ENCODE measurements around the gene PAFAH2. TPM values are rescaled to one million over a fixed set of nuclear protein-coding genes. Genes with fewer than 3 reads are reported as not detected.

PAFAH2 gene
- total and polyA plus RNA-seq, 2 of the 13 experiments (the other 11 are each of a cell fraction or from before 2014, with no cell fraction given), result 6.9 to 9.4 TPM

DNA sequence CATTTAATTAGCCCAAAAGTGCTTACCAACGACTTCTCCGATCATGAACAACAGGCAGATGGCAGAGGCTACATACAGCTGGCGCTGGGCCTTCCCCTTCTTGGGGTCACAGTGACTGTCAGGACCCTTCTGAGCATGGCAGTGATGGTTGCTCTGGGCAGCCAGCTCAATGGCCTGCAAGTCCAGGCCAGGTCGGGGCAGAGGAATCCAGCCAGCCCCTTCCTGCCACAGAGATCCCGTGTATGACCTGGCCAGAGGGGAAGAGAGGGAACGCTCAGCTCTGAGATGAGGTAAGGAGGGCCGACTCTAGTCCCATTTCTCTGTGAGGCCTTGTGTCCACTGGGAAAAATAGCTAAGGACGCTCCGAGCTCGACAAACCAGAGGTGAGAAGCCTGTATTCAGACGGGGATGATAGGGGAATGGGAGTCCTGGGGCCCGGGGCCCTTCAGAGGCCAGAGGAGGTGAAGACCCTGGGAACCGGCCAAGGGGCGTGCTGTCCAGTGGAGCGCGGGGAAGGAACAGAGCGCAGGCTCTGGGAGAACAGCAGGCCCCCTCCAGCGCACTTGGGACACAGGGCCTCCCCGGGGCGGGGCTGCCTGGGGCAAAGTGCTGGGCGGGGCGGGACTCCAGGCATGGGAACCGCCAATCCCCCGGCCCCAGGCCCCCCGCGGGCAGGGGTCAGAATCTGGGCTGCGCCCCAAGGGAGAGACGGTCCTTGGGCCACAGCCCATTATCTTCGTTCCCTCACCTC lies 47.3 kb upstream of the PAFAH2 start:
- no TSS peak for BruUV-seq (replicated peaks)
- 0 out of 2 replicates have a peak overlapping the region, but pooled peaks have one; percentile 23 for H3K4me2 ChIP-seq (ENCODE audit: low read depth, low read length)
- peaks cover 28 to 79% of the 10 kb centered on the region in 2 experiments for H3K27me3 ChIP-seq (ENCODE audit: control insufficient read depth in 1 of 2, insufficient read depth in 2 of 2, low read length in 2 of 2)
- no peak overlapping the region for H3K9ac ChIP-seq (ENCODE audit: insufficient read depth, low read depth, low read length)
- H3K79me2 ChIP-seq (ENCODE audit: insufficient read depth, low read length), result no peaks in the 10 kb centered on the region
- ATAC-seq, result peak; percentile 54
- intact Hi-C loops (cut with micrococcal nuclease; ENCODE audit: unreplicated experiment), result no loop called here
- 17% methylated on average over 16 of the region's 29 CpGs for WGBS (ENCODE audit: low lambda C conversion rate)
- H3K36me3 ChIP-seq (replicated peaks in 1 of 2; ENCODE audit: control insufficient read depth in 1 of 2, insufficient read depth in 2 of 2, low read length in 2 of 2), result no peaks in the 10 kb centered on the region
- no peak overlapping the region for H3K27ac ChIP-seq (ENCODE audit: extremely low read length, insufficient read depth, low read length)
- no peaks in the 10 kb centered on the region for H4K20me1 ChIP-seq (ENCODE audit: insufficient read depth, low read length)
- ChIA-PET POLR2A (no interaction called here), CTCF (ENCODE audit: low intra/inter-chr PET ratio, low total read pairs) (no interaction called here)
- no peak overlapping the region; a peak in 1 of 6 replicates for H3K4me3 ChIP-seq (replicated peaks in 1 of 3; ENCODE audit: insufficient read depth in 1 of 3, low read depth in 2 of 3, low read length in 3 of 3)
- H3K4me1 ChIP-seq (ENCODE audit: insufficient read depth, low read length), result no peaks in the 10 kb centered on the region
- FAIRE-seq, result no peak
- no peaks in the 10 kb centered on the region for H3K9me3 ChIP-seq (ENCODE audit: low read length)
- in situ Hi-C loops (cut with HindIII; ENCODE audit: extremely low pct_ligation_motif_present, low pct_unique_long_range_greater_than_20kb), result no loop called here
- H2AFZ ChIP-seq (ENCODE audit: low read length), result no peak overlapping the region
- no peak for DNase-seq (ENCODE audit: low spot score)
- no peak for TF ChIP-seq POGK (CRISPR knock-in tag; conservative IDR thresholded peaks at IDR 0.05)
- TF ChIP-seq MED13 (CRISPR knock-in tag; IDR thresholded peaks at IDR 0.05), result no peak
- TF ChIP-seq KAT8 (CRISPR knock-in tag; IDR thresholded peaks at IDR 0.05), result no peak
- TF ChIP-seq, protein P1, sequence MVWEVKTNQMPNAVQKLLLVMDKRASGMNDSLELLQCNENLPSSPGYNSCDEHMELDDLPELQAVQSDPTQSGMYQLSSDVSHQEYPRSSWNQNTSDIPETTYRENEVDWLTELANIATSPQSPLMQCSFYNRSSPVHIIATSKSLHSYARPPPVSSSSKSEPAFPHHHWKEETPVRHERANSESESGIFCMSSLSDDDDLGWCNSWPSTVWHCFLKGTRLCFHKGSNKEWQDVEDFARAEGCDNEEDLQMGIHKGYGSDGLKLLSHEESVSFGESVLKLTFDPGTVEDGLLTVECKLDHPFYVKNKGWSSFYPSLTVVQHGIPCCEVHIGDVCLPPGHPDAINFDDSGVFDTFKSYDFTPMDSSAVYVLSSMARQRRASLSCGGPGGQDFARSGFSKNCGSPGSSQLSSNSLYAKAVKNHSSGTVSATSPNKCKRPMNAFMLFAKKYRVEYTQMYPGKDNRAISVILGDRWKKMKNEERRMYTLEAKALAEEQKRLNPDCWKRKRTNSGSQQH (CRISPR knock-in tag; IDR thresholded peaks at IDR 0.05; ENCODE audit: low read depth), result no peak
- no peak for TF ChIP-seq ZNF34 (CRISPR knock-in tag; IDR thresholded peaks at IDR 0.05; ENCODE audit: borderline replicate concordance)
- TF ChIP-seq HDAC1 (CRISPR knock-in tag; IDR thresholded peaks at IDR 0.05), result no peak
- TF ChIP-seq ZNF33A (CRISPR knock-in tag; IDR thresholded peaks at IDR 0.05; ENCODE audit: borderline replicate concordance), result no peak
